Endothelial cell of umbilical vein (primary cell): ENCODE measurements around the gene POU6F2. TPM values are rescaled to one million over a fixed set of nuclear protein-coding genes. Genes with fewer than 3 reads are reported as not detected.

Experiments used
- BruUV-seq: library from RNA; stranded (reverse); fragments of 400-500 nt; replicated peaks from 2 replicates; lab custom pipeline; 2021; lab: Mats Ljungman, UMichigan
- CTCF ChIA-PET: fragments of 300-600, 350-600 bp; sonication (Branson Sonifier 250); formaldehyde crosslinking; loops from one replicate; lab custom pipeline; 2021; ENCODE audit warnings: antibody characterized with exemption, inconsistent platforms; lab: Charles Lee
- POLR2A ChIA-PET: fragments of 300-600, 350-600 bp; sonication (Branson Sonifier 250); formaldehyde crosslinking; loops from one replicate; lab custom pipeline; 2021; ENCODE audit warnings: antibody characterized with exemption, inconsistent platforms; lab: Charles Lee
- DNase-seq: peaks from one replicate; pipeline ENCODE4 v3.0.0-alpha.2; 2011; ENCODE audit warnings: low read depth, low spot score
- FAIRE-seq: peaks from 2 replicates; lab custom pipeline; 2011; peaks lifted over from hg19 to GRCh38; lab: Jason Lieb, UNC
- H2AFZ ChIP-seq: 2 replicates; pipeline ENCODE4 v1.6.0; 2012; ENCODE audit warnings: low read depth, low read length, control low read depth, inconsistent platforms
- H3K27ac ChIP-seq: 2 replicates; pipeline ENCODE4 v1.5.1; 2011; ENCODE audit warnings: low read depth, mild to moderate bottlenecking, control low read depth, low read length, moderate library complexity; ENCODE audit not compliant: insufficient read depth
- H3K27me3 ChIP-seq, 2 experiments: 2 replicates each; pipeline versions ENCODE4 v1.6.0 to v1.6.1; 2011; ENCODE audit warnings: low read length in 2 of 2, mixed read lengths in 1 of 2; ENCODE audit not compliant: control insufficient read depth in 2 of 2, insufficient read depth in 2 of 2
- H3K36me3 ChIP-seq, 2 experiments: 2 replicates in 1 of 2; 3 replicates in 1 of 2; pipeline ENCODE4 v1.5.1; 2011; ENCODE audit warnings: low read length in 2 of 2, mild to moderate bottlenecking in 1 of 2, moderate library complexity in 1 of 2; ENCODE audit not compliant: control insufficient read depth in 2 of 2, insufficient read depth in 2 of 2; ENCODE audit errors: extremely low read depth in 1 of 2
- H3K4me1 ChIP-seq: 3 replicates; pipeline ENCODE4 v1.5.1; 2011; ENCODE audit warnings: mild to moderate bottlenecking, low read length; ENCODE audit not compliant: control insufficient read depth, insufficient read depth; ENCODE audit errors: extremely low read depth
- H3K4me2 ChIP-seq: 2 replicates; pipeline ENCODE4 v1.6.1; 2011; ENCODE audit warnings: low read length, control low read depth, mixed read lengths; ENCODE audit not compliant: insufficient read depth
- H3K4me3 ChIP-seq, 3 experiments: fragments of 200-600 bp in 1 of 3; sonication (generic), shearing (Covaris generic) in 1 of 3; replicated peaks in 1 of 3; 2 replicates each; pipeline ENCODE4 v1.5.1; 2011 to 2016; ENCODE audit warnings: control low read depth in 3 of 3, low read length in 3 of 3, mild to moderate bottlenecking in 2 of 3, inconsistent platforms in 1 of 3, low read depth in 1 of 3, moderate library complexity in 1 of 3; ENCODE audit not compliant: insufficient read depth in 1 of 3
- H3K79me2 ChIP-seq: 2 replicates; pipeline ENCODE4 v1.6.0; 2012; ENCODE audit warnings: low read length, inconsistent platforms; ENCODE audit not compliant: control insufficient read depth, insufficient read depth
- H3K9ac ChIP-seq: replicated peaks from 2 replicates; pipeline ENCODE3; 2011; ENCODE audit warnings: low read length, control low read depth; ENCODE audit not compliant: insufficient read depth; ENCODE audit errors: extremely low read depth
- H3K9me1 ChIP-seq: replicated peaks from 3 replicates; pipeline ENCODE4 v1.6.0; 2011; ENCODE audit warnings: mild to moderate bottlenecking, low read length; ENCODE audit not compliant: control insufficient read depth, insufficient read depth; ENCODE audit errors: extremely low read depth
- H3K9me3 ChIP-seq: replicated peaks from 2 replicates; pipeline ENCODE4 v1.5.1; 2012; ENCODE audit warnings: low read length, inconsistent platforms; ENCODE audit not compliant: control insufficient read depth, insufficient read depth
- H4K20me1 ChIP-seq: replicated peaks from 2 replicates; pipeline ENCODE3; 2011; ENCODE audit warnings: mild to moderate bottlenecking, low read length; ENCODE audit not compliant: control insufficient read depth, insufficient read depth; ENCODE audit errors: extremely low read depth
- CTCF ChIP-seq, 2 donors: IDR thresholded peaks; 1 replicate in 1 of 2; 2 replicates in 1 of 2; pipeline ENCODE4 v1.5.1; 2011; ENCODE audit warnings: low read length in 2 of 2, mild to moderate bottlenecking in 2 of 2, moderate library complexity in 2 of 2, control low read depth in 1 of 2, inconsistent platforms in 1 of 2, low read depth in 1 of 2; ENCODE audit not compliant: insufficient read depth in 1 of 2; ENCODE audit errors: extremely low read depth in 1 of 2
- EZH2 ChIP-seq: IDR thresholded peaks from 2 replicates; pipeline ENCODE4 v1.6.1; 2012; ENCODE audit warnings: borderline replicate concordance, low read depth, mild to moderate bottlenecking, moderate library complexity, low read length, inconsistent platforms; ENCODE audit not compliant: severe bottlenecking
- FOS ChIP-seq: IDR thresholded peaks from 2 replicates; pipeline ENCODE4 v1.6.1; 2011; ENCODE audit warnings: mild to moderate bottlenecking, low read length, moderate library complexity, borderline replicate concordance; ENCODE audit not compliant: insufficient read depth
- GATA2 ChIP-seq: IDR thresholded peaks from 2 replicates; pipeline ENCODE4 v1.7.0; 2011; ENCODE audit warnings: low read depth, mild to moderate bottlenecking, moderate library complexity, mixed read lengths, low read length; ENCODE audit not compliant: insufficient read length, insufficient read depth
- JUN ChIP-seq: IDR thresholded peaks from 2 replicates; pipeline ENCODE4 v1.6.1; 2011; ENCODE audit warnings: borderline replicate concordance, low read depth; ENCODE audit not compliant: insufficient read length, insufficient read depth
- MYC ChIP-seq: IDR thresholded peaks from one replicate; pipeline ENCODE4 v1.6.1; 2011; ENCODE audit warnings: mild to moderate bottlenecking, low read depth, low read length
- POLR2A ChIP-seq: IDR thresholded peaks from 2 replicates; pipeline ENCODE4 v1.6.1; 2012; ENCODE audit warnings: low read depth, mild to moderate bottlenecking, control low read depth, low read length
- POLR2AphosphoS5 ChIP-seq: IDR thresholded peaks from 2 replicates; pipeline ENCODE4 v1.6.1; 2012; ENCODE audit warnings: low read depth, mild to moderate bottlenecking, control low read depth, low read length, moderate library complexity; ENCODE audit not compliant: insufficient read depth
- dilution Hi-C: fragments of 300-500 bp; cut with MboI; formaldehyde crosslinking; loops from one replicate; pipeline ENCODE4 v1.15.0; 2019; ENCODE audit warnings: low sequenced_read_pairs; ENCODE audit not compliant: extremely low pct_ligation_motif_present
- intact Hi-C: fragments of 100-400 bp; cut with micrococcal nuclease; formaldehyde crosslinking; loops from one replicate; pipeline ENCODE4 v1.10.0; 2022
- polyA plus RNA-seq, 4 experiments: library from polyadenylated mRNA; depleted of rRNA in 3 of 4; stranded (reverse) in 3 of 4; unstranded in 1 of 4; fragments of >200 nt; gene quantifications; 2 replicates each; pipeline versions ENCODE4 v1.2.1 to v1.2.3, GENCODE V29; 2011 to 2012; ENCODE audit warnings: missing spikeins in 1 of 4
- total RNA-seq: library from RNA; stranded (reverse); gene quantifications from 2 replicates; pipeline ENCODE4 v1.2.3, GENCODE V29; 2021
- TF ChIP-seq, protein P1 (sequence below): IDR thresholded peaks from 2 replicates; pipeline ENCODE4 v1.6.1; 2011; ENCODE audit not compliant: insufficient read depth, insufficient read length

The POU6F2 gene
- total and polyA plus RNA-seq, 2 donors (not counting 3 experiments of a cell fraction or from before 2014, with no cell fraction given): 0.29 TPM; not detected in 1

- Histone ChIP-seq H3K36me3 (no peaks in the 10 kb centered on the region), H3K4me3 (no peak overlapping the region), H3K27ac (no peak overlapping the region), H4K20me1 (no peaks in the 10 kb centered on the region), H3K9me1 (no peaks in the 10 kb centered on the region), H3K4me1 (no peaks in the 10 kb centered on the region), H3K9ac (no peak overlapping the region), H3K79me2 (no peaks in the 10 kb centered on the region), H2AFZ (no peak overlapping the region), H3K9me3 (no peaks in the 10 kb centered on the region), H3K27me3 (no peaks in the 10 kb centered on the region), H3K4me2 (no peak overlapping the region)
- DNase-seq: no peak
- intact Hi-C loops: no loop called here
- dilution Hi-C loops: no loop called here
- BruUV-seq: no TSS peak
- CTCF ChIA-PET: interaction anchor here (1.2 kb wide), 1 partner anchor 91 kb away, joined by 4 read pairs; no protein-coding TSS in a partner anchor
- POLR2A ChIA-PET: no interaction called here
- TF ChIP-seq POLR2AphosphoS5 (no peak), MYC (no peak), CTCF (IDR thresholded peaks at IDR 0.05; ENCODE audit: extremely low read depth in 1 of 2, insufficient read depth in 1 of 2, low read depth in 1 of 2, low read length in 2 of 2) (no peak), POLR2A (no peak), EZH2 (no peak), JUN (no peak), FOS (no peak), GATA2 (no peak)
- TF ChIP-seq, protein P1, sequence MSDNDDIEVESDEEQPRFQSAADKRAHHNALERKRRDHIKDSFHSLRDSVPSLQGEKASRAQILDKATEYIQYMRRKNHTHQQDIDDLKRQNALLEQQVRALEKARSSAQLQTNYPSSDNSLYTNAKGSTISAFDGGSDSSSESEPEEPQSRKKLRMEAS: no peak
- no peak for FAIRE-seq
Observed at GRCh38 chr7:39306016-39306570, 328.4 kb downstream of the POU6F2 start.
